PC-9 (cell line): ENCODE data around the gene CD209.

Experiments used
- EZH2 ChIP-seq: fragments of 200-600 bp; sonication (generic); IDR thresholded peaks from 2 replicates; pipeline ENCODE4 v1.8.0; 2017; ENCODE audit warnings: antibody characterized with exemption, low read depth
- TF ChIP-seq, protein P1 (sequence below): fragments of 200-600 bp; sonication (generic); conservative IDR thresholded peaks from 2 replicates; pipeline ENCODE4 v1.6.1; 2017; ENCODE audit warnings: mixed run types, antibody characterized with exemption, mild to moderate bottlenecking, moderate library complexity

DNA sequence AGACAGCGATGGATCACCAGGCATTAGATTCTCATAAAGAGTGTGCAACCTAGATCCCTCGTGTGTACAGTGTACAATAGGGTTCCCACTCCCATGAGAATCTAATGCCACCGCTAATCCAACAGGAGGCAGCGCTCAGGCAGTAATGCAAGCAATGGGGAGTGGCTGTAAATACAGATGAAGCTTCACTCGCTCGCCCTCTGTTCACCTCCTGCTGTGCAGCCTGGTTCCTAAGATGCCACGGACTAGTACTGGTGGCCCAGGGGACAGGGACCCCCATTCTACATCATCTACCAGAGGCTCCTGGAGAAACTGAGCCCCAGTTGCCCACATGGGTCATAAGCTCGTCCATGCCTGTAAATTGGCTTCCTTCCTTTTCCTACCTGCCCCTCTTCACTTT lies 23.7 kb upstream of the CD209 start:
- TF ChIP-seq, protein P1, sequence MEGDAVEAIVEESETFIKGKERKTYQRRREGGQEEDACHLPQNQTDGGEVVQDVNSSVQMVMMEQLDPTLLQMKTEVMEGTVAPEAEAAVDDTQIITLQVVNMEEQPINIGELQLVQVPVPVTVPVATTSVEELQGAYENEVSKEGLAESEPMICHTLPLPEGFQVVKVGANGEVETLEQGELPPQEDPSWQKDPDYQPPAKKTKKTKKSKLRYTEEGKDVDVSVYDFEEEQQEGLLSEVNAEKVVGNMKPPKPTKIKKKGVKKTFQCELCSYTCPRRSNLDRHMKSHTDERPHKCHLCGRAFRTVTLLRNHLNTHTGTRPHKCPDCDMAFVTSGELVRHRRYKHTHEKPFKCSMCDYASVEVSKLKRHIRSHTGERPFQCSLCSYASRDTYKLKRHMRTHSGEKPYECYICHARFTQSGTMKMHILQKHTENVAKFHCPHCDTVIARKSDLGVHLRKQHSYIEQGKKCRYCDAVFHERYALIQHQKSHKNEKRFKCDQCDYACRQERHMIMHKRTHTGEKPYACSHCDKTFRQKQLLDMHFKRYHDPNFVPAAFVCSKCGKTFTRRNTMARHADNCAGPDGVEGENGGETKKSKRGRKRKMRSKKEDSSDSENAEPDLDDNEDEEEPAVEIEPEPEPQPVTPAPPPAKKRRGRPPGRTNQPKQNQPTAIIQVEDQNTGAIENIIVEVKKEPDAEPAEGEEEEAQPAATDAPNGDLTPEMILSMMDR, result no peak
- no peak for TF ChIP-seq EZH2
